Glutamatergic neuron (in vitro differentiated cells): ENCODE data around the gene MYADM. TPM values are rescaled to one million over a fixed set of nuclear protein-coding genes. Genes with fewer than 3 reads are reported as not detected.
A peak's percentile ranks its signal among the peaks of the same experiment; 100 is the strongest.
"Not testable (repeated sequence)": the region's sequence is repeated elsewhere in the genome, so short reads cannot be mapped to it uniquely, and the experiment has no call there.

Source experiments
- DNase-seq: peaks from one replicate; pipeline ENCODE4 v3.0.0; 2022
- H3K27ac Mint-ChIP-seq: one replicate; pipeline ENCODE4 v1.8.0; 2020; ENCODE audit warnings: mild to moderate bottlenecking, mixed read lengths, inconsistent platforms; ENCODE audit not compliant: unreplicated experiment
- H3K27me3 Mint-ChIP-seq: one replicate; pipeline ENCODE4 v1.8.0; 2020; ENCODE audit warnings: mild to moderate bottlenecking, moderate library complexity, mixed read lengths, inconsistent platforms; ENCODE audit not compliant: unreplicated experiment
- H3K36me3 Mint-ChIP-seq: one replicate; pipeline ENCODE4 v1.8.0; 2020; ENCODE audit warnings: mild to moderate bottlenecking, mixed read lengths, inconsistent platforms; ENCODE audit not compliant: unreplicated experiment
- H3K4me1 Mint-ChIP-seq: one replicate; pipeline ENCODE4 v1.8.0; 2020; ENCODE audit warnings: mild to moderate bottlenecking, low read depth, mixed read lengths, inconsistent platforms; ENCODE audit not compliant: unreplicated experiment
- H3K4me3 Mint-ChIP-seq: one replicate; pipeline ENCODE4 v1.8.0; 2020; ENCODE audit warnings: mild to moderate bottlenecking, mixed read lengths, inconsistent platforms; ENCODE audit not compliant: unreplicated experiment
- H3K9me3 Mint-ChIP-seq: one replicate; pipeline ENCODE4 v1.8.0; 2020; ENCODE audit warnings: mild to moderate bottlenecking, moderate library complexity, mixed read lengths, inconsistent platforms; ENCODE audit not compliant: unreplicated experiment
- CTCF ChIP-seq: fragments of 200-600 bp; sonication (generic); IDR thresholded peaks from one replicate; pipeline ENCODE4 v1.5.0; 2021; ENCODE audit not compliant: partially characterized antibody, unreplicated experiment
- total RNA-seq: library from RNA; stranded (reverse); fragmentation: NEBNext Ultra II Directional; extraction: Animal tissue kit (Norgen Biotek cat#: 25700); gene quantifications from one replicate; pipeline ENCODE4 v1.2.1, GENCODE V29; 2021; ENCODE audit not compliant: unreplicated experiment

Gene MYADM
- total RNA-seq, 1 donor from 2014 or later = 61.5 TPM

GRCh38 chr19:53865918-53866864 is 1.5 kb upstream of the MYADM start:
- Mint-ChIP-seq H3K4me1 (peaks cover 2% of the 10 kb centered on the region), H3K9me3 (peaks cover 11% of the 10 kb centered on the region), H3K27ac (peak overlapping the region; percentile 99), H3K27me3 (peaks cover 12% of the 10 kb centered on the region), H3K36me3 (no peaks in the 10 kb centered on the region), H3K4me3 (peak overlapping the region; percentile 91)
- DNase-seq = peak; percentile 82
- no peak for TF ChIP-seq CTCF

GRCh38 chr19:53866865-53867224 is 838 bp upstream of the MYADM start:
- Mint-ChIP-seq H3K36me3 (no peaks in the 10 kb centered on the region), H3K9me3 (peaks cover 14% of the 10 kb centered on the region), H3K4me1 (peaks cover 3% of the 10 kb centered on the region), H3K27ac (peak overlapping the region; percentile 99), H3K4me3 (peak overlapping the region; percentile 91), H3K27me3 (peaks cover 12% of the 10 kb centered on the region)
- DNase-seq = peak; percentile 45
- TF ChIP-seq CTCF = no peak

DNA sequence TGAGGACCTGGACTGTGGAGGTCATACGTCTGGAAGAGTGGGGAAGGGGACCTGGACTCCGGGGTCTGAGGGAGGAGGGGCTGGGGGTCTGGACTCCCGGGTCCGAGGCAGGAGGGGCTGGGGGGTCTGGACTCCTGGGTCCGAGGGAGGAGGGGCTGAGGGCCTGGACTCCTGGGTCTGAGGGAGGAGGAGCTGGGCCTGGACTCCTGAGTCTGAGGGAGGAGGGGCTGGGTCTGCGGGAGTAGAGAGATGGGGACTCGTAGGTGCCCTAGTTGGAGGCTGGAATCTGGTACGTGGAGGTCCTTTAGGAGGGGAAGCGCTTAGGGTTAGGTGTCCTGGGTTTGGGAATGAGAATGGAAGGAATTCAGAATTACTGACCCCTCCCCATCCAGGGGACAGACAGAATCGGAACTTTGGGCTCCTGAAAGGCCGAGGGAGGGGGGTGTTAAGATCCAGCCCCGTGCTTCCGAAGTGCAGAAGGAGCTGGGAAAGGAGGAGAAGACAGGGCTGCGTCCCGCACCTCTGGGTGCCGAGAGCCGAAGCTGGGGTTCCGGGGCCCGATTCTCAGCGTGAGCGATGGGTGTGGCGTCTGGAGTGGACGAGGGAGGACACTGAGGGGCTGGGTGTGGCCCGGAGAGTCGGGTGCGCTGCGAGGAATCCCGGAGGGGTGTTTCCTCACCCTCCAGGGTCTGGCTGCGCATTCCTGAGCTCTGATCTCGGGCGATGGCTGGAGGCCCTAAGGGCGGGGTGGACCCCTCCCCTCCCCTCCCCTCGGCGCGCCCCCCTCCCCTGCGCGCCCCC is 608 bp downstream of the MYADM start:
- peaks cover 14% of the 10 kb centered on the region for H3K9me3 Mint-ChIP-seq
- peak; percentile 40 for DNase-seq
- TF ChIP-seq CTCF = no peak
- peaks cover 12% of the 10 kb centered on the region for H3K27me3 Mint-ChIP-seq
- peak overlapping the region; percentile 96 for H3K27ac Mint-ChIP-seq
- H3K36me3 Mint-ChIP-seq = no peaks in the 10 kb centered on the region
- peaks cover 3% of the 10 kb centered on the region for H3K4me1 Mint-ChIP-seq
- H3K4me3 Mint-ChIP-seq = peak overlapping the region; percentile 97

DNA sequence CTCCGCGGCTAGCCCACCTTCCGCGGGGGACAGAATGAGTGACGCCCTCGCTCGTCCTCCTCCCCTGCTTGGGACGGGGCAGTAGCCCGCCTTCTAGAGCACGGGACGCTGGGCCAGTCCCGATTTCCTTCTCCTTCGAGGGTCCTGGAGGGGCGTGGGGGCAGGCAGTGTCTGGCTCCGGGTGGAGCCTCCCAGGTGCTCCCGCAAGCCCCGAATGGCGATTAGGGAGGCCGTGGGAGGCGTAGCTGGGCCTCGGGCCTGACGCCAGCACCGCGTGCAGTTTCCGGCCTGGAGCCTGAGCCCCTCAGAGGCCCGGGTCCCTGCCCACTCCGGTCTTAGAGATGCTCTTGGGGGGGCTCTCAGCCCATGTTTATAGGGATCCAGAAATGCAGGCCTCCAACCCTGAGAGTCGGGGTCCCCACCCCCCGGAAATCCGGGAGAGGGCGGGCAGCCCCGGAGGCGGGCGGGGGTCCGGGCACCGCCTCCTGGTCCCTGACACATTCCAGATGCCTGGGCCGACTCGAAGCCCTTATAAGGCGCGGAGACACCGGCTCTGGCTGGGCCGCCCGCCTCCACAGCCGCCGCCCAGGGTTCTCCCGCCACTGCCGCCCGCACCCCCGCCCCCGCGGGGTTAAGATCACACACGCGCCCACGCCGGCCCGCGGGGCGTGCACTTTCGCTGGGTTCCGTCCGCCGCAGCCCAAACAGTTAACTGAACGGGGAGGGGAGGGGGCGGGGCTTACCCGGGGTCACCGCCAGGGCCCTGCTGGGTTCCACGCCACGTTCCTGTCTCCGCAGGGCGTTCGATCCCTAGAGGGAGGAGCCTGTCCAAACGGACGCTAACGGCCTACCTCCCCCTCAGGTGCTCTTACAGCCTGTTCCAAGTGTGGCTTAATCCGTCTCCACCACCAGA is 1.5 kb downstream of the MYADM start:
- Mint-ChIP-seq H3K36me3 (peaks cover under 1% of the 10 kb centered on the region), H3K9me3 (peaks cover 15% of the 10 kb centered on the region), H3K4me3 (peak overlapping the region; percentile 88), H3K27ac (no peak overlapping the region), H3K27me3 (peaks cover 12% of the 10 kb centered on the region), H3K4me1 (peaks cover 3% of the 10 kb centered on the region)
- no peak for TF ChIP-seq CTCF
- peak; percentile 83 for DNase-seq

DNA sequence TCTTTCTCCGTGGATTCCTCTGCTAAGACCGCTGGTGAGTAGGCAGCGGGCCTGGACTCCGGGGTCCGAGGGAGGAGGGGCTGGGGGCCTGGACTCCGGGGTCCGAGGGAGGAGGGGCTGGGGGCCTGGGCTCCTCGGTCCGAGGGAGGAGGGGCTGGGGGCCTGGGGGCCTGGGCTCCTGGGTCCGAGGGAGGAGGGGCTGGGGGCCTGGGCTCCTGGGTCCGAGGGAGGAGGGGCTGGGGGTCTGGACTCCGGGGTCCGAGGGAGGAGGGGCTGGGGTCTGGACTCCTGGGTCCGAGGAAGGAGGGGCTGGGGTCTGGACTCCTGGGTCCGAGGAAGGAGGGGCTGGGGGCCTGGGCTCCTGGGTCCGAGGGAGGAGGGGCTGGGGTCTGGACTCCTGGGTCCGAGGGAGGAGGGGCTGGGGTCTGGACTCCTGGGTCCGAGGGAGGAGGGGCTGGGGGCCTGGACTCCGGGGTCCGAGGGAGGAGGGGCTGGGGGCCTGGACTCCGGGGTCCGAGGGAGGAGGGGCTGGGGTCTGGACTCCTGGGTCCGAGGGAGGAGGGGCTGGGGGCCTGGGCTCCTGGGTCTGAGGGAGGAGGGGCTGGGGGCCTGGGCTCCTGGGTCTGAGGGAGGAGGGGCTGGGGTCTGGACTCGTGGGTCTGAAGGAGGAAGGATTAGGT is 2.3 kb downstream of the MYADM start:
- Mint-ChIP-seq H3K9me3 (peaks cover 15% of the 10 kb centered on the region), H3K27me3 (peaks cover 12% of the 10 kb centered on the region), H3K4me3 (peak overlapping the region; percentile 88)
- not testable (repeated sequence) for H3K27ac Mint-ChIP-seq, H3K36me3 Mint-ChIP-seq, DNase-seq, H3K4me1 Mint-ChIP-seq
